ENCODE results near the gene EMILIN3. TPM values are rescaled to one million over a fixed set of nuclear protein-coding genes. Genes with fewer than 3 reads are reported as not detected.

Gene EMILIN3
- total and polyA plus RNA-seq, 12 donors = 0.42 to 4.1 (median 1.7) TPM

- Histone ChIP-seq H3K27me3 (no peaks in the 10 kb centered on the region), H3K4me3 (no peak overlapping the region), H3K4me1 (replicated peaks in 1 of 2) (no peaks in the 10 kb centered on the region), H3K36me3 (replicated peaks in 1 of 2) (peaks cover 0 to 7% of the 10 kb centered on the region in 2 donors), H3K27ac (no peak overlapping the region), H3K9me3 (replicated peaks in 1 of 3) (no peaks in the 10 kb centered on the region)
- intact Hi-C loops (cut with DNase I) = loop anchor here (10.0 kb wide), 2 partner anchors 66 to 384 kb away; no protein-coding TSS in a partner anchor
- DNase-seq = no peak
- WGBS, 4 donors = 90 to 96% (median 95%) methylated on average over 9 to 13 of the region's 13 CpGs
- TF ChIP-seq POLR2A (IDR thresholded peaks at IDR 0.05) (no peak), CTCF (IDR thresholded peaks at IDR 0.05) (no peak)
These were observed 18.0 kb downstream of the EMILIN3 start for GRCh38 chr20:41348430-41349172.

GRCh38 chr20:41347523-41348429 lies 18.8 kb downstream of the EMILIN3 start:
- intact Hi-C loops (cut with DNase I) = loop anchor here (10.0 kb wide), 2 partner anchors 67 to 383 kb away; no protein-coding TSS in a partner anchor
- Histone ChIP-seq H3K4me1 (replicated peaks in 1 of 2) (no peaks in the 10 kb centered on the region), H3K27me3 (no peaks in the 10 kb centered on the region), H3K4me3 (no peak overlapping the region), H3K27ac (no peak overlapping the region), H3K36me3 (replicated peaks in 1 of 2) (peaks cover 0 to 7% of the 10 kb centered on the region in 2 donors), H3K9me3 (replicated peaks in 1 of 3) (no peaks in the 10 kb centered on the region)
- WGBS, 4 donors = 89 to 95% (median 90%) methylated on average over 12 to 13 of the region's 13 CpGs
- DNase-seq = no peak
- TF ChIP-seq CTCF (IDR thresholded peaks at IDR 0.05) (no peak), POLR2A (IDR thresholded peaks at IDR 0.05) (no peak)

DNA sequence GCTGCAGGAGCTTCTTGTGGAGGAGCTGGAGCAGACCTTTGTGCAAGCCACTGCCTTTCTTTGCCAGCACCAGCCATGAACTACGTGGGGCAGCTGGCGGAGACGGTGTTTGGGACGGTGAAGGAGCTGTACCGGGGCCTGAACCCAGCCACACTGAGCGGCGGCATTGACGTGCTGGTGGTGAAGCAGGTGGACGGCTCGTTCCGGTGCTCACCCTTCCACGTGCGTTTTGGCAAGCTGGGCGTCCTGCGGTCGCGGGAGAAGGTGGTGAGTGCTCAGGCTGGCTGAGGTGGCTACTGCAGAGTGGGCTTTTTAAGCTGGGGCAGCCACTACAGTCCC lies 20.9 kb downstream of the EMILIN3 start:
- Histone ChIP-seq H3K36me3 (replicated peaks in 1 of 2) (peaks cover 0 to 7% of the 10 kb centered on the region in 2 donors), H3K27me3 (no peaks in the 10 kb centered on the region), H3K27ac (no peak overlapping the region), H3K4me1 (replicated peaks in 1 of 2) (peaks cover 0 to 7% of the 10 kb centered on the region in 2 donors), H3K4me3 (no peak overlapping the region), H3K9me3 (replicated peaks in 1 of 3) (no peaks in the 10 kb centered on the region)
- DNase-seq = no peak
- intact Hi-C loops (cut with DNase I) = loop anchor here (10.0 kb wide), 2 partner anchors 69 to 381 kb away; no protein-coding TSS in a partner anchor
- TF ChIP-seq POLR2A (IDR thresholded peaks at IDR 0.05) (no peak), CTCF (IDR thresholded peaks at IDR 0.05) (no peak)
- WGBS, 4 donors = 86 to 93% (median 92%) methylated on average over 14 to 17 of the region's 17 CpGs
